Panc1 (cell line): Measurements from ENCODE around the gene SPEF1. TPM values are rescaled to one million over a fixed set of nuclear protein-coding genes. Genes with fewer than 3 reads are reported as not detected.
"Not testable (repeated sequence)": the region's sequence is repeated elsewhere in the genome, so short reads cannot be mapped to it uniquely, and the experiment has no call there.

Experiments used
- ATAC-seq: fragments of 200-7000 bp; cut with Tn5 transposase; 2 replicates; pipeline ENCODE4 v1.9.1; 2020; ENCODE audit warnings: mild to moderate bottlenecking, moderate library complexity
- BruUV-seq: library from RNA; stranded (reverse); fragments of 400-500 nt; replicated peaks from 2 replicates; lab custom pipeline; 2021; lab: Mats Ljungman, UMichigan
- CTCF ChIA-PET: fragments of 300-600 bp; sonication (Branson Sonifier 250); formaldehyde crosslinking; loops from one replicate; lab custom pipeline; 2022; ENCODE audit warnings: antibody characterized with exemption; lab: Charles Lee
- POLR2A ChIA-PET: fragments of 300-600 bp; sonication (Branson Sonifier 250); formaldehyde crosslinking; loops from one replicate; lab custom pipeline; 2022; ENCODE audit warnings: antibody characterized with exemption; lab: Charles Lee
- DNase-seq: peaks from one replicate; pipeline ENCODE4 v3.0.0-alpha.2; 2010; ENCODE audit warnings: low read depth, low spot score
- H3K27ac ChIP-seq: 2 replicates; pipeline ENCODE4 v1.5.1; 2011; ENCODE audit warnings: mild to moderate bottlenecking, low read length, inconsistent platforms
- H3K27me3 ChIP-seq: fragments of 200-500 bp; sonication (Bioruptor generic); 2 replicates; pipeline ENCODE4 v1.6.0; 2014; ENCODE audit warnings: low read length, inconsistent platforms; ENCODE audit not compliant: control insufficient read depth, insufficient read depth
- H3K36me3 ChIP-seq: fragments of 200-500 bp; sonication (Bioruptor generic); 2 replicates; pipeline ENCODE4 v1.5.1; 2014; ENCODE audit warnings: inconsistent platforms, mild to moderate bottlenecking, low read length, moderate library complexity; ENCODE audit not compliant: control insufficient read depth, insufficient read depth
- H3K4me1 ChIP-seq: 2 replicates; pipeline ENCODE4 v1.5.1; 2011; ENCODE audit warnings: inconsistent platforms, mild to moderate bottlenecking, low read length, moderate library complexity; ENCODE audit not compliant: control insufficient read depth, insufficient read depth
- H3K4me3 ChIP-seq, 2 experiments: 2 replicates each; pipeline ENCODE4 v1.5.1; 2011 to 2012; ENCODE audit warnings: low read depth in 2 of 2, low read length in 2 of 2, mild to moderate bottlenecking in 2 of 2, inconsistent platforms in 1 of 2, moderate library complexity in 1 of 2
- H3K9me3 ChIP-seq: fragments of 200-500 bp; sonication (Bioruptor generic); 2 replicates; pipeline ENCODE4 v1.5.1; 2014; ENCODE audit warnings: low read depth, mild to moderate bottlenecking, inconsistent platforms, low read length, moderate library complexity; ENCODE audit not compliant: control insufficient read depth, insufficient read depth
- CTCF ChIP-seq: fragments of 450-650 bp; IDR thresholded peaks from 2 replicates; pipeline ENCODE4 v1.5.1; 2017; ENCODE audit warnings: mild to moderate bottlenecking
- POLR2AphosphoS5 ChIP-seq: IDR thresholded peaks from 2 replicates; pipeline ENCODE4 v1.6.1; 2012; ENCODE audit warnings: mild to moderate bottlenecking, low read depth, low read length, moderate library complexity
- REST ChIP-seq, 2 experiments: IDR thresholded peaks; 2 replicates each; pipeline ENCODE4 v1.6.1; 2011 to 2012; ENCODE audit warnings: low read depth in 2 of 2, control low read depth in 1 of 2, low read length in 1 of 2, mild to moderate bottlenecking in 1 of 2, moderate library complexity in 1 of 2; ENCODE audit not compliant: insufficient read depth in 1 of 2
- SIN3A ChIP-seq: IDR thresholded peaks from 2 replicates; pipeline ENCODE4 v1.6.1; 2012; ENCODE audit warnings: low read depth, mild to moderate bottlenecking, low read length, moderate library complexity, borderline replicate concordance; ENCODE audit not compliant: insufficient read depth
- TCF7L2 ChIP-seq: IDR thresholded peaks from 2 replicates; pipeline ENCODE4 v1.6.1; 2011; ENCODE audit warnings: mild to moderate bottlenecking, low read depth, low read length, inconsistent platforms
- in situ Hi-C: cut with HindIII; loops from 2 replicates; pipeline ENCODE4 v1.10.0; 2016; ENCODE audit warnings: low sequenced_read_pairs, low pct_unique_long_range_greater_than_20kb
- intact Hi-C: fragments of 100-400 bp; cut with micrococcal nuclease; formaldehyde crosslinking; loops from one replicate; pipeline ENCODE4 v1.10.0; 2022; ENCODE audit not compliant: unreplicated experiment
- total RNA-seq: library from RNA; stranded (reverse); gene quantifications from one replicate; pipeline ENCODE4 v1.2.1, GENCODE V29; 2021; ENCODE audit not compliant: unreplicated experiment

Gene SPEF1
- total RNA-seq, 1 experiment from 2014 or later: 0.41 TPM

GRCh38 chr20:3794701-3795420 is 13.6 kb upstream of the SPEF1 start:
- in situ Hi-C loops: no loop called here
- ATAC-seq (no peak), DNase-seq (no peak)
- Histone ChIP-seq H3K27ac (peak overlapping the region; percentile 95), H3K36me3 (peaks cover 10% of the 10 kb centered on the region), H3K4me3 (peak overlapping the region; percentile 87 to 90), H3K4me1 (peaks cover 16% of the 10 kb centered on the region), H3K27me3 (no peaks in the 10 kb centered on the region), H3K9me3 (no peaks in the 10 kb centered on the region)
- intact Hi-C loops: no loop called here
- ChIA-PET POLR2A (no interaction called here), CTCF (no interaction called here)
- BruUV-seq: no TSS peak
- TF ChIP-seq CTCF: no peak
- no peak for TF ChIP-seq SIN3A
- no peak for TF ChIP-seq REST (IDR thresholded peaks at IDR 0.05; ENCODE audit: insufficient read depth in 1 of 2, low read depth in 2 of 2, low read length in 1 of 2)
- no peak for TF ChIP-seq TCF7L2
- no peak for TF ChIP-seq POLR2AphosphoS5

- peaks cover 16% of the 10 kb centered on the region for H3K4me1 ChIP-seq
- peaks cover 10% of the 10 kb centered on the region for H3K36me3 ChIP-seq
- POLR2A ChIA-PET, BruUV-seq, H3K4me3 ChIP-seq, intact Hi-C loops, in situ Hi-C loops, H3K27me3 ChIP-seq, ATAC-seq, H3K9me3 ChIP-seq, DNase-seq, CTCF ChIA-PET, H3K27ac ChIP-seq: not testable (repeated sequence)
Observed at GRCh38 chr20:3794168-3794567, 12.9 kb upstream of the SPEF1 start.

GRCh38 chr20:3789201-3789600 is 8.0 kb upstream of the SPEF1 start:
- CTCF ChIA-PET: interaction anchor here (0.6 kb wide), 1 partner anchor 570 kb away, joined by 8 read pairs; no protein-coding TSS in a partner anchor
- DNase-seq, in situ Hi-C loops, ATAC-seq, H3K4me3 ChIP-seq, H3K36me3 ChIP-seq, BruUV-seq, H3K27me3 ChIP-seq, H3K9me3 ChIP-seq: not testable (repeated sequence)
- 0 out of 2 replicates have a peak overlapping the region, but pooled peaks have one; percentile 11 for H3K27ac ChIP-seq
- peaks cover 14% of the 10 kb centered on the region for H3K4me1 ChIP-seq
- intact Hi-C loops: loop anchor here (2.0 kb wide), 1 partner anchor 32 kb away; the partner anchor contains the start of gene AP5S1
- POLR2A ChIA-PET: interaction anchor here (0.7 kb wide), 1 partner anchor 11 kb away, joined by 5 read pairs; no protein-coding TSS in a partner anchor
